Aorta (tissue), 5 donors: ENCODE measurements around the gene TCOF1. TPM values are rescaled to one million over a fixed set of nuclear protein-coding genes. Genes with fewer than 3 reads are reported as not detected.

Experiments used
- ATAC-seq: fragments of 200-7000 bp; cut with Tn5 transposase; one replicate; pipeline ENCODE4 v1.9.1; 2022; ENCODE audit warnings: moderate library complexity; ENCODE audit not compliant: low FRiP score
- DNase-seq, 2 donors: peaks; one replicate each; pipeline ENCODE4 v3.0.0-alpha.2; 2020
- H3K27ac ChIP-seq, 2 donors: one replicate each; pipeline ENCODE4 v1.5.1; 2013; ENCODE audit warnings: low read length in 2 of 2, mild to moderate bottlenecking in 2 of 2, moderate library complexity in 2 of 2, control low read depth in 1 of 2, inconsistent platforms in 1 of 2, low read depth in 1 of 2
- H3K27me3 ChIP-seq, 2 donors: one replicate each; pipeline ENCODE4 v1.6.1; 2013; ENCODE audit warnings: control low read depth in 1 of 2, low read length in 1 of 2, mild to moderate bottlenecking in 1 of 2, moderate library complexity in 1 of 2; ENCODE audit not compliant: insufficient read depth in 2 of 2, control insufficient read depth in 1 of 2
- H3K36me3 ChIP-seq, 2 donors: one replicate each; pipeline ENCODE4 v1.6.1; 2013; ENCODE audit warnings: control low read depth in 1 of 2, low read length in 1 of 2, mild to moderate bottlenecking in 1 of 2; ENCODE audit not compliant: insufficient read depth in 2 of 2, control insufficient read depth in 1 of 2
- H3K4me1 ChIP-seq, 2 donors: one replicate each; pipeline ENCODE4 v1.6.1; 2013; ENCODE audit warnings: low read length in 2 of 2, control low read depth in 1 of 2, mild to moderate bottlenecking in 1 of 2, moderate library complexity in 1 of 2; ENCODE audit not compliant: insufficient read depth in 2 of 2, control insufficient read depth in 1 of 2
- H3K4me3 ChIP-seq, 2 donors: one replicate each; pipeline ENCODE4 v1.5.1; 2013; ENCODE audit warnings: low read length in 2 of 2, control low read depth in 1 of 2, mild to moderate bottlenecking in 1 of 2
- H3K9me3 ChIP-seq: one replicate; pipeline ENCODE4 v1.6.1; 2013; ENCODE audit warnings: mild to moderate bottlenecking, low read length; ENCODE audit not compliant: control insufficient read depth
- WGBS, 2 donors: extraction: QIAGEN DNeasy Blood & Tissue Kit; methylation state at CpG; one replicate each; pipeline ENCODE4 v1.1.7; 2013; 5-methylcytosine and 5-hydroxymethylcytosine counted together
- intact Hi-C, 2 donors: fragments of 100-400 bp; cut with DNase I; formaldehyde crosslinking; loops; one replicate each; pipeline versions ENCODE4 v1.14.2 to v1.15.0; 2022
- polyA plus RNA-seq, 2 donors: library from polyadenylated mRNA; stranded (reverse); fragments of 200-250 nt; gene quantifications; one replicate each; pipeline ENCODE4 v1.2.3, GENCODE V29; 2013
- total RNA-seq, 2 donors: library from RNA; stranded (reverse); fragmentation: NEBNext Ultra II Directional; extraction: Animal tissue kit (Norgen Biotek cat#: 25700); gene quantifications; one replicate each; pipeline ENCODE4 v1.2.1, GENCODE V29; 2021
- donor health status: healthy with polysubstance abuse.
- donor health status: Bipolar disorder and iron deficiency.
- donor health status: DM: no; HTN: no; CAD: no.
- donor health status: DM: no; HTN: no; CAD: no.
- donor health status: DM: yes; HTN: yes; CAD: no.

TCOF1 gene
- total and polyA plus RNA-seq, 4 donors: 8.0 to 31.9 (median 27.0) TPM

GRCh38 chr5:150368526-150368925 is 11.0 kb downstream of the TCOF1 start:
- no peak overlapping the region for H3K4me3 ChIP-seq
- no peaks in the 10 kb centered on the region for H3K9me3 ChIP-seq
- ATAC-seq: no peak
- intact Hi-C loops: no loop called here
- WGBS, 2 donors: 78 to 81% methylated on average over 4 of the region's 4 CpGs
- no peaks in the 10 kb centered on the region for H3K4me1 ChIP-seq
- H3K27ac ChIP-seq: no peak overlapping the region
- H3K27me3 ChIP-seq: no peaks in the 10 kb centered on the region
- peaks cover 0 to 27% of the 10 kb centered on the region in 2 donors for H3K36me3 ChIP-seq
- DNase-seq: no peak

- no peak for ATAC-seq
- 94 to 96% methylated on average over 6 of the region's 6 CpGs for WGBS, 2 donors
These were observed 15.1 kb downstream of the TCOF1 start for GRCh38 chr5:150372639-150373038.

DNA sequence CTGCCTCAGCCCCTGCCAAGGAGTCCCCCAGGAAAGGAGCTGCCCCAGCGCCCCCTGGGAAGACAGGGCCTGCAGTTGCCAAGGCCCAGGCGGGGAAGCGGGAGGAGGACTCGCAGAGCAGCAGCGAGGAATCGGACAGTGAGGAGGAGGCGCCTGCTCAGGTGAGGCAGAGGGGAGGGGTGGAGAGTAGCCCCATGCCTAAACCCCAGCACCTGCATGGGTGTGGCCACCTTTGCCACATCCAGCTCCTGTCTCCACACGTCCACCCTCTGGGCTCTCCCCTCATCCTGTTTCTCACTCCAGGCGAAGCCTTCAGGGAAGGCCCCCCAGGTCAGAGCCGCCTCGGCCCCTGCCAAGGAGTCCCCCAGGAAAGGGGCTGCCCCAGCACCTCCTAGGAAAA is 17.2 kb downstream of the TCOF1 start:
- H3K27ac ChIP-seq: no peak overlapping the region
- no peak for ATAC-seq
- H3K36me3 ChIP-seq: peaks cover 2 to 25% of the 10 kb centered on the region in 2 donors
- 94% methylated on average over 11 of the region's 11 CpGs for WGBS, 2 donors
- H3K27me3 ChIP-seq: no peaks in the 10 kb centered on the region
- no peak overlapping the region for H3K4me3 ChIP-seq
- intact Hi-C loops: no loop called here
- DNase-seq: no peak
- no peaks in the 10 kb centered on the region for H3K9me3 ChIP-seq
- no peaks in the 10 kb centered on the region for H3K4me1 ChIP-seq

More at GRCh38 chr5:150372639-150373038, 15.1 kb downstream of the TCOF1 start:
- DNase-seq: no peak
- Histone ChIP-seq H3K4me3 (no peak overlapping the region), H3K4me1 (no peaks in the 10 kb centered on the region), H3K27ac (no peak overlapping the region), H3K9me3 (no peaks in the 10 kb centered on the region), H3K27me3 (no peaks in the 10 kb centered on the region), H3K36me3 (peaks cover 2 to 24% of the 10 kb centered on the region in 2 donors)
- intact Hi-C loops: no loop called here

GRCh38 chr5:150376799-150377771 is 19.6 kb downstream of the TCOF1 start:
- DNase-seq (no peak), ATAC-seq (no peak)
- Histone ChIP-seq H3K27me3 (no peaks in the 10 kb centered on the region), H3K9me3 (no peaks in the 10 kb centered on the region), H3K36me3 (peaks cover 7 to 30% of the 10 kb centered on the region in 2 donors), H3K4me3 (no peak overlapping the region), H3K27ac (no peak overlapping the region), H3K4me1 (no peaks in the 10 kb centered on the region)
- 74 to 79% methylated on average over 10 of the region's 10 CpGs for WGBS, 2 donors
- intact Hi-C loops: no loop called here

DNA sequence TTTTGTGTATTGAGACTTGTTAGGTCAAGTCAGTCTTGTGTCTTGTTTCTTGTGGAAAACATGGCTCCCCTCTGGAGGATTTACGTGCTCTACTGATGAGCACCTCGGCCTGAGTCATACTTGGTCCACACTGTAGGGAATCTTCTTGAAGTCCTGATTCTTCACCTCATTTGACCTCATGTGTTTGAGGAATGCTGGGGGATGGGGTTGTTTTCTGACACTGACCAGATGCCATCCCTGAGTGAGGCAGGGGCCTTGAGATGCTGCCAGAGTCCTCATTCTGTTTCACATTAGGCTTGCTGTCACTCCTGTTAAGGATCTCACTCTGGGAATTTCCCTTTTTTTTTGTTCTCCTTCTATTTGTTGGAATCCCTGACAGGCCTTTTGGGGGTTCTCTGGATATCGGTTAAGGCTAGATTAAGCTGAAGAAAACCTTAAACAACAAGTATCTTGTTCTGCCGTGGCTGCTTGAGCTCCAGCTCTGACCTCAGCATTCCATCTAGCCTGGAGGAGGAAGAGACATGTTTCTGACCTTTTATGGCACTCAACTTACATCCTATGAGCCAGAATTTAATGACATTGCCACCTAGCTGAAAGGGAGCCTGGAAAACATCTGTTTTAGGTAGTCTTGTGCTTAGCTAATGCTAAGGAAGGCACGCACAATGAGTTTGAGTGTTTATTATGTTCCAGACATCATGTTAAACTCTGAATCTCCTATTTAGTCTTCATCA is 20.6 kb downstream of the TCOF1 start:
- Histone ChIP-seq H3K36me3 (peaks cover 7 to 31% of the 10 kb centered on the region in 2 donors), H3K4me3 (no peak overlapping the region), H3K9me3 (no peaks in the 10 kb centered on the region), H3K27me3 (no peaks in the 10 kb centered on the region), H3K4me1 (no peaks in the 10 kb centered on the region), H3K27ac (no peak overlapping the region)
- WGBS, 2 donors: 67 to 75% methylated on average over 5 of the region's 5 CpGs
- ATAC-seq (no peak), DNase-seq (no peak)
- intact Hi-C loops: no loop called here

DNA sequence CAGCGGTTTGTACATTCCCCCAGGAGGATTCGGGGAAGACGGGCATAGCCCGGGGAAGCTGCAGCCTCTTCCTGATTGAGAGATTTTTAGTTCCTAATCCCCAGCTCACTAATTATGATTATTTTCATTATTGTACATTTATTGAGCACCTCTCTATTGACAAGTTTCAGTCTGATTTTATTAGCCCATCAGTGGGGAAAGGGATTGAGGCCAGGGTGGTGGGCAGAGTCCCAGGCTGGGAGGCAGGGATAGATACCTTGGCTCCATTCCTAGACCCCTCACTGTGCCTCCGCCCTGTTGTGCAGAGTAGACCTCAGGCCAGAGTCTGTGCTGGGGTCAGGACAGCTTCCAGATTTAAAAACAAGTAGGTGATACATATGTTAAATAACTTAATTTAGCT is 27.2 kb downstream of the TCOF1 start:
- ATAC-seq: no peak
- WGBS, 2 donors: 89 to 90% methylated on average over 5 of the region's 5 CpGs
- H3K27ac ChIP-seq: no peak overlapping the region
- no peaks in the 10 kb centered on the region for H3K9me3 ChIP-seq
- no peak for DNase-seq
- peaks cover 5 to 21% of the 10 kb centered on the region in 2 donors for H3K36me3 ChIP-seq
- no peaks in the 10 kb centered on the region for H3K4me1 ChIP-seq
- intact Hi-C loops: no loop called here
- H3K4me3 ChIP-seq: no peak overlapping the region
- H3K27me3 ChIP-seq: no peaks in the 10 kb centered on the region

GRCh38 chr5:150386024-150386855 is 28.7 kb downstream of the TCOF1 start:
- ATAC-seq: no peak
- no peak overlapping the region for H3K27ac ChIP-seq
- no peaks in the 10 kb centered on the region for H3K9me3 ChIP-seq
- DNase-seq: no peak
- no peaks in the 10 kb centered on the region for H3K27me3 ChIP-seq
- intact Hi-C loops: no loop called here
- H3K4me1 ChIP-seq: no peaks in the 10 kb centered on the region
- WGBS, 2 donors: 85% methylated on average over 15 of the region's 15 CpGs
- H3K4me3 ChIP-seq: no peak overlapping the region
- H3K36me3 ChIP-seq: peaks cover under 1 to 17% of the 10 kb centered on the region in 2 donors

GRCh38 chr5:150389531-150390266 is 32.2 kb downstream of the TCOF1 start:
- Histone ChIP-seq H3K4me3 (no peak overlapping the region), H3K36me3 (peaks cover 4 to 13% of the 10 kb centered on the region in 2 donors), H3K27me3 (no peaks in the 10 kb centered on the region), H3K4me1 (no peaks in the 10 kb centered on the region), H3K27ac (no peak overlapping the region), H3K9me3 (no peaks in the 10 kb centered on the region)
- no peak for ATAC-seq
- intact Hi-C loops: no loop called here
- WGBS, 2 donors: 83 to 87% methylated on average over 13 of the region's 13 CpGs
- DNase-seq: no peak
